Breast epithelium (tissue), 4 donors: ENCODE data around the gene ZNF772. TPM values are rescaled to one million over a fixed set of nuclear protein-coding genes. Genes with fewer than 3 reads are reported as not detected.

Experiments
- DNase-seq, 2 donors: peaks; one replicate each; pipeline ENCODE4 v3.0.0-alpha.2; 2019; ENCODE audit warnings: low spot score in 2 of 2
- H3K27ac ChIP-seq, 2 donors: fragments of 200-600 bp; sonication (generic) in 1 of 2; one replicate each; pipeline ENCODE4 v1.5.1; 2016 to 2019; ENCODE audit warnings: mild to moderate bottlenecking in 1 of 2
- H3K27me3 ChIP-seq, 2 donors: fragments of 200-600 bp; sonication (generic) in 1 of 2; one replicate each; pipeline versions ENCODE4 v1.5.1 to v1.6.0; 2017 to 2019; ENCODE audit warnings: control low read depth in 1 of 2, mild to moderate bottlenecking in 1 of 2
- H3K36me3 ChIP-seq: fragments of 200-600 bp; one replicate; pipeline ENCODE4 v1.5.1; 2019
- H3K4me1 ChIP-seq, 2 donors: fragments of 200-600 bp; sonication (generic); one replicate each; pipeline ENCODE4 v1.5.1; 2016 to 2019; ENCODE audit warnings: control low read depth in 1 of 2
- H3K4me3 ChIP-seq, 3 donors: fragments of 200-600 bp; sonication (generic); 1 replicate in 2 of 3; 2 replicates in 1 of 3; pipeline ENCODE4 v1.5.1; 2016 to 2019; ENCODE audit warnings: mild to moderate bottlenecking in 3 of 3, moderate library complexity in 2 of 3
- H3K9me3 ChIP-seq, 2 donors: fragments of 200-600 bp; sonication (generic) in 1 of 2; one replicate each; pipeline ENCODE4 v1.5.1; 2016 to 2019; ENCODE audit warnings: control low read depth in 1 of 2
- CTCF ChIP-seq, 3 donors: fragments of 450-650 bp; IDR thresholded peaks; one replicate each; pipeline ENCODE4 v1.5.1; 2016 to 2017; ENCODE audit warnings: antibody characterized with exemption in 3 of 3, mild to moderate bottlenecking in 3 of 3, moderate library complexity in 3 of 3
- POLR2A ChIP-seq: fragments of 450-650 bp; IDR thresholded peaks from one replicate; pipeline ENCODE4 v1.6.1; 2016; ENCODE audit warnings: antibody characterized with exemption, mild to moderate bottlenecking, moderate library complexity
- POLR2AphosphoS5 ChIP-seq, 3 donors: sonication (generic); formaldehyde crosslinking; IDR thresholded peaks; one replicate each; pipeline ENCODE4 v1.6.1; 2017; ENCODE audit warnings: antibody characterized with exemption in 3 of 3
- intact Hi-C: fragments of 100-400 bp; cut with DNase I; formaldehyde crosslinking; loops from one replicate; pipeline ENCODE4 v1.15.1; 2023; ENCODE audit warnings: low total_unique reads
- total RNA-seq, 3 donors: library from RNA; depleted of rRNA; stranded (reverse); fragments of >200 nt; gene quantifications; one replicate each; pipeline ENCODE4 v1.1.0, GENCODE V29; 2016

Gene ZNF772
- total RNA-seq, 3 donors from 2014 or later = 8.5 to 26.9 (median 19.7) TPM

- H3K36me3 ChIP-seq = no peaks in the 10 kb centered on the region
- intact Hi-C loops = no loop called here
- TF ChIP-seq POLR2AphosphoS5 (IDR thresholded peaks at IDR 0.05) = no peak
- TF ChIP-seq POLR2A = no peak
- TF ChIP-seq CTCF (IDR thresholded peaks at IDR 0.05) = no peak
- no peaks in the 10 kb centered on the region for H3K27me3 ChIP-seq
- H3K4me1 ChIP-seq = peaks cover 0 to 10% of the 10 kb centered on the region in 2 donors
- DNase-seq = no peak
- peak overlapping the region in 1 of 2 donors; percentile 75 for H3K27ac ChIP-seq
- H3K9me3 ChIP-seq = peaks cover 0 to 8% of the 10 kb centered on the region in 2 donors
- peak overlapping the region; percentile 68 to 85 (median 81) for H3K4me3 ChIP-seq
Observed at GRCh38 chr19:57434386-57435061, 42.8 kb downstream of the ZNF772 start.

- H3K4me3 ChIP-seq = no peak overlapping the region
- H3K27ac ChIP-seq = no peak overlapping the region
- TF ChIP-seq CTCF (IDR thresholded peaks at IDR 0.05) (no peak), POLR2AphosphoS5 (IDR thresholded peaks at IDR 0.05) (no peak), POLR2A (no peak)
- H3K4me1 ChIP-seq = no peaks in the 10 kb centered on the region
- peaks cover 26% of the 10 kb centered on the region for H3K36me3 ChIP-seq
- H3K9me3 ChIP-seq = peaks cover 85 to 86% of the 10 kb centered on the region in 2 donors
- intact Hi-C loops = no loop called here
- H3K27me3 ChIP-seq = no peaks in the 10 kb centered on the region
- no peak for DNase-seq
Observed at GRCh38 chr19:57421037-57421436, 56.3 kb downstream of the ZNF772 start.

- peaks cover 26% of the 10 kb centered on the region for H3K36me3 ChIP-seq
- no peak overlapping the region for H3K4me3 ChIP-seq
- no peaks in the 10 kb centered on the region for H3K4me1 ChIP-seq
- H3K27ac ChIP-seq = no peak overlapping the region
- peaks cover 73 to 88% of the 10 kb centered on the region in 2 donors for H3K9me3 ChIP-seq
- TF ChIP-seq POLR2AphosphoS5 (IDR thresholded peaks at IDR 0.05) (no peak), POLR2A (no peak), CTCF (IDR thresholded peaks at IDR 0.05) (no peak)
- intact Hi-C loops = no loop called here
- no peaks in the 10 kb centered on the region for H3K27me3 ChIP-seq
- DNase-seq = no peak
Observed at GRCh38 chr19:57419439-57419838, 57.9 kb downstream of the ZNF772 start.

Other genes with a start within 250 kb of the ZNF772 start
- 1 to 10 TPM in 2 of 3 donors, under 1 TPM in 1; 0.64 to 3.4 (median 1.3) TPM for gene AURKC, start 246.5 kb downstream of the ZNF772 start, total RNA-seq
- gene ZNF805, start 236.9 kb downstream of the ZNF772 start, total RNA-seq = 10 to 100 TPM; 17.0 to 29.9 (median 19.8) TPM
- gene ZNF460, start 197.1 kb downstream of the ZNF772 start, total RNA-seq = 100 to 1,000 TPM in 1 of 3 donors, 10 to 100 TPM in 2; 70.2 to 123 (median 88.5) TPM
- gene ZNF543, start 157.1 kb downstream of the ZNF772 start, total RNA-seq = 10 to 100 TPM in 1 of 3 donors, 1 to 10 TPM in 2; 6.7 to 14.8 (median 8.5) TPM
- gene ZNF304, start 126.3 kb downstream of the ZNF772 start, total RNA-seq = 10 to 100 TPM in 1 of 3 donors, 1 to 10 TPM in 2; 7.5 to 13.6 (median 8.2) TPM
- 10 to 100 TPM; 16.7 to 23.2 (median 20.2) TPM for gene TRAPPC2B, start 114.0 kb downstream of the ZNF772 start, total RNA-seq
- 1 to 10 TPM; 1.6 to 3.8 (median 2.4) TPM for gene ZNF547, start 114.0 kb downstream of the ZNF772 start, total RNA-seq
- gene ZNF548, start 87.7 kb downstream of the ZNF772 start, total RNA-seq = 10 to 100 TPM; 23.6 to 34.5 (median 31.8) TPM
- gene ZNF17, start 66.4 kb downstream of the ZNF772 start, total RNA-seq = 10 to 100 TPM; 10.5 to 22.0 (median 11.2) TPM
- 10 to 100 TPM in 1 of 3 donors, 1 to 10 TPM in 2; 3.4 to 11.1 (median 8.5) TPM for gene ZNF749, start 42.2 kb downstream of the ZNF772 start, total RNA-seq
- gene VN1R1, start 20.4 kb downstream of the ZNF772 start, total RNA-seq = 1 to 10 TPM in 2 of 3 donors, under 1 TPM in 1; 0.96 to 2.5 (median 2.0) TPM
- 10 to 100 TPM; 10.2 to 13.0 (median 12.5) TPM for gene ZNF419, start 10.2 kb upstream of the ZNF772 start, total RNA-seq
- gene ZNF773, start 22.4 kb upstream of the ZNF772 start, total RNA-seq = 10 to 100 TPM in 2 of 3 donors, 1 to 10 TPM in 1; 9.3 to 26.2 (median 12.8) TPM
- 10 to 100 TPM in 1 of 3 donors, 1 to 10 TPM in 2; 3.7 to 11.6 (median 7.9) TPM for gene ZNF549, start 49.8 kb upstream of the ZNF772 start, total RNA-seq
- gene ZNF550, start 82.3 kb upstream of the ZNF772 start, total RNA-seq = 10 to 100 TPM in 2 of 3 donors, 1 to 10 TPM in 1; 5.4 to 15.5 (median 15.1) TPM
- 1 to 10 TPM; 2.7 to 6.4 (median 6.2) TPM for gene ZNF416, start 101.3 kb upstream of the ZNF772 start, total RNA-seq
- gene ZIK1, start 106.6 kb upstream of the ZNF772 start, total RNA-seq = 1 to 10 TPM; 2.2 to 8.9 (median 6.9) TPM
- gene ZNF530, start 122.3 kb upstream of the ZNF772 start, total RNA-seq = 1 to 10 TPM; 2.9 to 6.9 (median 5.3) TPM
- gene ZNF134, start 136.7 kb upstream of the ZNF772 start, total RNA-seq = 10 to 100 TPM; 18.2 to 31.6 (median 18.4) TPM
- 10 to 100 TPM in 2 of 3 donors, 1 to 10 TPM in 1; 8.2 to 23.1 (median 16.4) TPM for gene ZNF211, start 155.6 kb upstream of the ZNF772 start, total RNA-seq
- not detected for gene ZSCAN4, start 191.4 kb upstream of the ZNF772 start, total RNA-seq
- gene ZNF551, start 204.4 kb upstream of the ZNF772 start, total RNA-seq = 10 to 100 TPM in 2 of 3 donors, 1 to 10 TPM in 1; 7.4 to 28.0 (median 19.3) TPM
- gene ZNF154, start 231.6 kb upstream of the ZNF772 start, total RNA-seq = 1 to 10 TPM in 2 of 3 donors, under 1 TPM in 1; 0.96 to 7.8 (median 6.2) TPM